Measurements from ENCODE around the gene COL6A1. TPM values are rescaled to one million over a fixed set of nuclear protein-coding genes. Genes with fewer than 3 reads are reported as not detected.

The COL6A1 gene
- total and polyA plus RNA-seq, 12 donors: 71.9 to 388 (median 143) TPM

DNA sequence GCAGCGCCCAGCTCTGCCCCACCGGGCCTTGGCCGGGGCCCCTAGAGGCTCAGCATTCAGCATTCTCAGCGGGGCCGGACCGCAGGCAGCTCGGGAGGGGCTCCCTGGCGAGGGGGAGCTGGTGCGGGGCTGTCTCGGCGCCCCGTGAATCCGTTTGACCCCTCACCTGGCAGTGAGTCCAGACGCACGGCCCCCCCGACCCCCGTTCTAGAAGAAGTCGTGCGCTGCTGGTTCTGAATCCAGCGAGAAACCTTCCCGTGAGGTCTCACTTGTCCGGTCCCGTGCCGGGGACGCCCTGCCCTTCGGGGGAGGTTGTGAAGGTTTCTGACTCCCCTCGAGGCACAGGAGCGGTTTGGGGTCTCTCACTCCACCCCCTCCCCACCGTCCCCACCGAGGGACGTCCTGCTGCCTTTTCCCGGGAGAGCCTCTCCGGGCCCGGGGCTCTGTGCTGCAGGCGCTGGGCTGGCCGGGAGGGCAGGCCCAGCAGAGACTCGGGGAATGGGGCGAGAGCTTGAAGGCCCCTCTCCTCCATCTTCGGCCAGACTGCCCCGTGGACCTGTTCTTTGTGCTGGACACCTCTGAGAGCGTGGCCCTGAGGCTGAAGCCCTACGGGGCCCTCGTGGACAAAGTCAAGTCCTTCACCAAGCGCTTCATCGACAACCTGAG is 655 bp downstream of the COL6A1 start:
- Histone ChIP-seq H3K36me3 (peaks cover 0 to 37% (median 27%) of the 10 kb centered on the region in 9 donors), H3K9me3 (no peaks in the 10 kb centered on the region), H3K4me3 (peak overlapping the region; percentile 51 to 100 (median 96)), H3K4me1 (peaks cover 0 to 57% (median 14%) of the 10 kb centered on the region in 9 donors), H3K27me3 (peaks cover 0 to 17% (median 0%) of the 10 kb centered on the region in 7 donors), H3K27ac (peak overlapping the region; percentile 64 to 92 (median 89))
- WGBS, 2 donors: 2 to 8% methylated on average over 44 to 45 of the region's 45 CpGs
- DNase-seq (peak in 1 of 2 donors; percentile 36), ATAC-seq (peak; percentile 2 to 54 (median 19))
- TF ChIP-seq, protein P1, sequence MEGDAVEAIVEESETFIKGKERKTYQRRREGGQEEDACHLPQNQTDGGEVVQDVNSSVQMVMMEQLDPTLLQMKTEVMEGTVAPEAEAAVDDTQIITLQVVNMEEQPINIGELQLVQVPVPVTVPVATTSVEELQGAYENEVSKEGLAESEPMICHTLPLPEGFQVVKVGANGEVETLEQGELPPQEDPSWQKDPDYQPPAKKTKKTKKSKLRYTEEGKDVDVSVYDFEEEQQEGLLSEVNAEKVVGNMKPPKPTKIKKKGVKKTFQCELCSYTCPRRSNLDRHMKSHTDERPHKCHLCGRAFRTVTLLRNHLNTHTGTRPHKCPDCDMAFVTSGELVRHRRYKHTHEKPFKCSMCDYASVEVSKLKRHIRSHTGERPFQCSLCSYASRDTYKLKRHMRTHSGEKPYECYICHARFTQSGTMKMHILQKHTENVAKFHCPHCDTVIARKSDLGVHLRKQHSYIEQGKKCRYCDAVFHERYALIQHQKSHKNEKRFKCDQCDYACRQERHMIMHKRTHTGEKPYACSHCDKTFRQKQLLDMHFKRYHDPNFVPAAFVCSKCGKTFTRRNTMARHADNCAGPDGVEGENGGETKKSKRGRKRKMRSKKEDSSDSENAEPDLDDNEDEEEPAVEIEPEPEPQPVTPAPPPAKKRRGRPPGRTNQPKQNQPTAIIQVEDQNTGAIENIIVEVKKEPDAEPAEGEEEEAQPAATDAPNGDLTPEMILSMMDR (IDR thresholded peaks at IDR 0.05): no peak
- intact Hi-C loops (cut with DNase I): loop anchor here in 3 of 10 donors (5.0 to 10.0 kb wide), 3 partner anchors 45 to 75 kb away; no protein-coding TSS in a partner anchor

DNA sequence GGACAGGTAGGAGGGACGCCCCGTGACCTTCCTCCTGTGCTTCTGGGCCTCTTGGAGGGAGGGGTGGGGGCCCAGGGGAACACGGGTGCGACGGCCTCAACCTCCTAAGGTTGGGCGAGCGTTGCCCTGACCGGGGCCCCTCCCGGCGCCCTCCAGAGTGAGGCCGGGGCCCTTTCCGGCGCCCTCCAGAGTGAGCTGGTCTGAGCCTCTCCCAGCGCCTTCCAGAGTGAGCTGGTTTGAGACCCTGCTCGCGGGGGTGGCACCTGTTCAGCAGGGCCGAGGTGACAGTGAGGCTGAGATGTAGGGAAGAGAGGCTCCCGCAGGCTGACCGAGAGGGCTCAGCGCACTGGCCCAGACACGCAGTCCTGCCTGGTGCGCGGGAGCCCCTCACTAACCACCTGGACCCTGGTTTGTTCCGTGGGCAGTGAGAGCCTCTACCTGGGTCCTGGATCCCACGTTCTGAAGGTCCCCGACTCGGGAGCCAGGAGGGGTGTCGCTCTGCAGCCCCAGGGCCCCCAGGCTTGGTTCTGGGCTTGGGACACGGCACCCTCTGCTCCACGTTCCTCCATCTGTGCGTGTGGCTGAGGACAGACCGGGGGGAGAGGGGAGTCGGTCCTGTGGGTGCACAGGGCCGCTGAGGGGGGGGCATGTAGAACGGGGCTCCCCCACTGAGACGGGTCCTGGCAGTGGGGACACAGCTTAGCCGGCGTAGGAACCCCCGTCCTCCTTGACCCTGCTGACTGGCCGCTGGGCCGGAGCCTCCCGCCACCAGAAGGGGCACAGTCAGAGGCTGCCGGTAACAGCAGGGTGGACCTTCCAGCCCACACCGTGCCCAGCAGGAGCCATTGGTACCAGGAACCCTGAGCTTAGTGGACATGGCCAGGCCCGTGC is 1.4 kb downstream of the COL6A1 start:
- WGBS, 2 donors: 47 to 53% methylated on average over 45 of the region's 45 CpGs
- peak overlapping the region; percentile 51 to 100 (median 96) for H3K4me3 ChIP-seq
- intact Hi-C loops (cut with DNase I): loop anchor here in 3 of 10 donors (5.0 to 10.0 kb wide), 3 partner anchors 44 to 74 kb away; no protein-coding TSS in a partner anchor
- DNase-seq (peak in 1 of 2 donors; percentile 20), ATAC-seq (peak in 5 of 8 donors; percentile 3 to 8 (median 4))
- H3K9me3 ChIP-seq: no peaks in the 10 kb centered on the region
- peaks cover 0 to 55% (median 12%) of the 10 kb centered on the region in 9 donors for H3K4me1 ChIP-seq
- peaks cover 0 to 40% (median 30%) of the 10 kb centered on the region in 9 donors for H3K36me3 ChIP-seq
- TF ChIP-seq, protein P1 (IDR thresholded peaks at IDR 0.05): no peak
- peak overlapping the region in 9 of 10 donors; percentile 72 to 92 (median 90) for H3K27ac ChIP-seq
- H3K27me3 ChIP-seq: peaks cover 0 to 17% (median 0%) of the 10 kb centered on the region in 7 donors

DNA sequence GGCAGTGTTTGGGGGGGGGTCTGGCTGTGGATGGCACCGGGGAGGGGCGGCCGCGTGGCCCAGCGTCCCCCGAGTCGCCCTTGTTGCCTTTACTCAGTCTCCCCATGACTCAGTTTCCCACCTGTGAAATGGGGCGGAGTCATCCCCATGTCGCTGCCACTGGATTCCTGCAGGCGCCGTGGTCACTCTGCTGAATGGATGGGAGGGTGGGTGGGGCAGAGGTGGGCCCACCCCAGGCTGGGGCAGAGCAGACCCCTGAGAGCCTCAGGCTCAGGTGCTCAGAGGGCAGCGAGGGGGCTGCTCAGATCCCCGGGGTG is 2.0 kb downstream of the COL6A1 start:
- Histone ChIP-seq H3K9me3 (no peaks in the 10 kb centered on the region), H3K4me3 (peak overlapping the region; percentile 51 to 100 (median 96)), H3K27ac (peak overlapping the region in 9 of 10 donors; percentile 25 to 92 (median 90)), H3K4me1 (peaks cover 0 to 51% (median 12%) of the 10 kb centered on the region in 9 donors), H3K27me3 (peaks cover 0 to 17% (median 0%) of the 10 kb centered on the region in 7 donors), H3K36me3 (peaks cover 0 to 43% (median 32%) of the 10 kb centered on the region in 9 donors)
- 76 to 94% methylated on average over 12 to 13 of the region's 13 CpGs for WGBS, 2 donors
- ATAC-seq (no peak), DNase-seq (no peak)
- intact Hi-C loops (cut with DNase I): loop anchor here in 3 of 10 donors (5.0 to 10.0 kb wide), 3 partner anchors 44 to 74 kb away; no protein-coding TSS in a partner anchor
- TF ChIP-seq, protein P1 (IDR thresholded peaks at IDR 0.05): no peak

Measured in heart right ventricle (tissue), 16 donors.